Measurements from ENCODE around the gene MCTP2. TPM values are rescaled to one million over a fixed set of nuclear protein-coding genes. Genes with fewer than 3 reads are reported as not detected.

Gene MCTP2
- total RNA-seq, 1 donor from 2014 or later, result 12.8 TPM

- no peaks in the 10 kb centered on the region for H3K27me3 Mint-ChIP-seq (ENCODE audit: low read depth)
- H3K9me3 Mint-ChIP-seq, result peaks cover 12% of the 10 kb centered on the region
- TF ChIP-seq CTCF (IDR thresholded peaks at IDR 0.05; ENCODE audit: unreplicated experiment), result no peak
- H3K4me1 Mint-ChIP-seq, result peaks cover 3% of the 10 kb centered on the region
- no peak overlapping the region for H3K4me3 Mint-ChIP-seq
- H3K27ac Mint-ChIP-seq, result no peak overlapping the region
- peaks cover 8% of the 10 kb centered on the region for H3K36me3 Mint-ChIP-seq
- no peak for DNase-seq (ENCODE audit: low spot score in 2 of 2, unreplicated experiment in 2 of 2)
Measured at GRCh38 chr15:94322141-94322540, 90.8 kb downstream of the MCTP2 start.

DNA sequence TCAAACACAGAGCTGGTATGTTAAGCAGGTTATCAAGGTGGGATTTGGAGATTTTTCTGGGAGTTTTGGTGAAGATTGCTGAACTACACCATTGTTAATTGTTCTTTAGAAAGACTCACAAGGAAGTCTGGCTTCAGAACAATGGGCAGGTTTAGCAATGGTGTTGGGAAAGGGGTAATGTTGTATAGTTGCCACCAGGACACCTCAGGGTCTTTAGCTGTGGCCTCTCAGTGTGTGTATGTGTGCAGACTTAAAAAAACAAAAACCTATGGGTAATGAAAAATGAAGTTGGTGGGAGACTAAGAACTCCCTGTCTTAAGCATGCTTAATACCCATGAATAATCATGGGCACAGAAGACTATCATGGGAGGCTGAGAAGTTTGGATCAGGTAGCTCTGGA lies 91.7 kb downstream of the MCTP2 start:
- peaks cover 5% of the 10 kb centered on the region for H3K4me1 Mint-ChIP-seq
- no peak overlapping the region for H3K4me3 Mint-ChIP-seq
- no peak overlapping the region for H3K27ac Mint-ChIP-seq
- H3K27me3 Mint-ChIP-seq (ENCODE audit: low read depth), result no peaks in the 10 kb centered on the region
- no peak for TF ChIP-seq CTCF (IDR thresholded peaks at IDR 0.05; ENCODE audit: unreplicated experiment)
- peaks cover 3% of the 10 kb centered on the region for H3K36me3 Mint-ChIP-seq
- H3K9me3 Mint-ChIP-seq, result peaks cover 3% of the 10 kb centered on the region
- DNase-seq (ENCODE audit: low spot score in 2 of 2, unreplicated experiment in 2 of 2), result no peak

GRCh38 chr15:94324117-94324826 lies 92.9 kb downstream of the MCTP2 start:
- no peaks in the 10 kb centered on the region for H3K9me3 Mint-ChIP-seq
- peak overlapping the region; percentile 38 for H3K4me3 Mint-ChIP-seq
- no peak overlapping the region for H3K27ac Mint-ChIP-seq
- H3K27me3 Mint-ChIP-seq (ENCODE audit: low read depth), result no peaks in the 10 kb centered on the region
- DNase-seq (ENCODE audit: low spot score in 2 of 2, unreplicated experiment in 2 of 2), result peak in 1 of 2 experiments; percentile 70
- peak; percentile 82 for TF ChIP-seq CTCF (IDR thresholded peaks at IDR 0.05; ENCODE audit: unreplicated experiment)
- H3K4me1 Mint-ChIP-seq, result peaks cover 5% of the 10 kb centered on the region
- H3K36me3 Mint-ChIP-seq, result no peaks in the 10 kb centered on the region

DNA sequence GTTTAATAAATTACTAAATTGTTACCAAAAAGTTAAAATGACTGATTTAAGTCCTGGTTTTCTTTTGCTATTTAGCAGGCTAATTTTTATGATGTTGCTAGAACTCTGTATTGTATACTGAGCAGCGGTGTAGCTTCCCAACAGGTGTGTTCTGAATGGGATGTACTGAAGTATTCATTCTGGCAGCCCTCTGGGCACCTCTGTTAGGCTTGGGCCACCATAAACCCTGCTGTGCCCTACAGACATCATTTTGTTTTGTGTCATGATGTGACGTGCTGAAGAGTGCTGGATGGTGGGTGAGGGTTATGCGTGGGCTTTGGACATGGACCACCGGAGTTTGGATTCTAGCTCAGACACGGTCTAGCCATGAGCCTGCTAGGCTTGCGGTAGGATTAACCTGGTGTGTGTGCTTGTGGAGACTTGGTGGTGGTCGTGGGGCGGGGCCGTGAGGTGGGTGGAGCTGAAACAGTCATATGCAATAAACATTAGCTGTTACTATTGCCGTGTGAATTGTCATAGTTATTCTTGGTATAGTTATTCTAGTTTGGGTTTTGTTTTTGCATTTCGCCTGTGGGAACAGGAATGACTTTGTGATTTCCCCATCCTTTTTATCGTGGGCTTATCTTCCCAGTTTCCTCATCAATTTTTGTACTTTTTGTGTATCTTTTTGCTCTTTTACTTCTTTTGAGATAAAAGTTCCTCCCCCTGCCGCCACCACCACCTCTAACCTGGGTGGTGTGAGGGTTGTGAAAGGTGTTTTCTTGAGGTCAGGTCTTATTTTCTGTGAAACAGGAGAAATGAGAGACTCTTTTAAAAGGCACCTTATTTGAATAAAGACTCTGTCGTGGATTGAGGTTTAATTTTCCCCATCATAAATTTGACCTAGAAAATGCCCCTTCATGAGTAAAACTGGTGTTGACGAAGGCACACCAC lies 93.7 kb downstream of the MCTP2 start:
- Mint-ChIP-seq H3K4me3 (no peak overlapping the region), H3K9me3 (no peaks in the 10 kb centered on the region), H3K36me3 (no peaks in the 10 kb centered on the region), H3K27me3 (ENCODE audit: low read depth) (no peaks in the 10 kb centered on the region), H3K27ac (no peak overlapping the region), H3K4me1 (peaks cover 5% of the 10 kb centered on the region)
- TF ChIP-seq CTCF (IDR thresholded peaks at IDR 0.05; ENCODE audit: unreplicated experiment), result no peak
- DNase-seq (ENCODE audit: low spot score in 2 of 2, unreplicated experiment in 2 of 2), result no peak

DNA sequence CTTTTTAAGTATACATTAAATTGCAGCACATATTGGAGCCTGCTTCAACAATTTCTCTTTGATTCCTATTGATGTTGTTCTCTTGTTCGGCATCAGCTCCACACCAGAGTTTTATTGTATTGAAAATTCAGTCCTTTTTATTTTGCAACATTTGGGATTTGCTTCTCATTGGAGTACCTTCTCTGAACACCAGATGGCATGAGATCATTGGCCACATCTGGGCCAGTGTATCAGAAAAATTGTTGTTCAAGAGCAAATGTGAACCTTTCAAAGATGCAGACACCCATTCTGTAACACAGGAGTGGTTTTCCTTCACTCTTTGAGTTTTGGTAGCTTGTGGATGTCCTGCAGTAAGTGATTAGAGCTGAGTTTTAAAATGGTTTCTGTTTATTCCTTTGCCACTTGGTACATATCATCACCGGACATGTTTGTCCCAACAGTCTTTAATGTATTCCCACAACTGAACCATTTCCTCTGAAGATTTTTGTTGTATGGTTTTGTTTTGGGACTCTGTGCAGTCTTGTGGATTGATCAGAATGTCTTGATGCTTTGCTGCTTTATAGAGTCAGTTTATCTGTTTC lies 96.1 kb downstream of the MCTP2 start:
- no peak overlapping the region for H3K27ac Mint-ChIP-seq
- peak; percentile 85 for TF ChIP-seq CTCF (IDR thresholded peaks at IDR 0.05; ENCODE audit: unreplicated experiment)
- H3K4me3 Mint-ChIP-seq, result no peak overlapping the region
- H3K36me3 Mint-ChIP-seq, result no peaks in the 10 kb centered on the region
- no peaks in the 10 kb centered on the region for H3K9me3 Mint-ChIP-seq
- H3K4me1 Mint-ChIP-seq, result peaks cover 7% of the 10 kb centered on the region
- H3K27me3 Mint-ChIP-seq (ENCODE audit: low read depth), result no peaks in the 10 kb centered on the region
- no peak for DNase-seq (ENCODE audit: low spot score in 2 of 2, unreplicated experiment in 2 of 2)

Data from mesothelial cell of epicardium (in vitro differentiated cells).